HAP-1 (cell line): Measurements from ENCODE around the gene SLC47A2.
"Not testable (repeated sequence)": the region's sequence is repeated elsewhere in the genome, so short reads cannot be mapped to it uniquely, and the experiment has no call there.

Experiments
- DNase-seq, 2 experiments: peaks; one replicate each; pipeline ENCODE4 v3.0.0-alpha.2; 2016 to 2020; ENCODE audit warnings: low spot score in 2 of 2
- H3K27me3 ChIP-seq: fragments of 250-450 bp; sonication (Bioruptor Pico); 2 replicates; pipeline ENCODE4 v1.5.1; 2020; ENCODE audit warnings: low read depth, mild to moderate bottlenecking, moderate library complexity
- H3K36me3 ChIP-seq: fragments of 250-450 bp; sonication (Bioruptor Pico); replicated peaks from 2 replicates; pipeline ENCODE4 v1.5.1; 2020; ENCODE audit warnings: mild to moderate bottlenecking
- H3K4me1 ChIP-seq: fragments of 250-450 bp; sonication (Bioruptor Pico); 2 replicates; pipeline ENCODE4 v1.5.1; 2020; ENCODE audit warnings: mild to moderate bottlenecking
- H3K4me3 ChIP-seq: fragments of 250-450 bp; sonication (Bioruptor Pico); 2 replicates; pipeline ENCODE4 v1.5.1; 2020; ENCODE audit warnings: mild to moderate bottlenecking, moderate library complexity
- H3K9me3 ChIP-seq: fragments of 250-450 bp; sonication (Bioruptor Pico); 2 replicates; pipeline ENCODE4 v1.5.1; 2020; ENCODE audit warnings: mild to moderate bottlenecking, moderate library complexity
- in situ Hi-C: fragments of 300-500 bp; cut with MboI; formaldehyde crosslinking; loops from 3 replicates; pipeline ENCODE4 v1.14.3; 2020; ENCODE audit warnings: low sequenced_read_pairs, inconsistent platforms, mixed read lengths

The SLC47A2 gene

DNA sequence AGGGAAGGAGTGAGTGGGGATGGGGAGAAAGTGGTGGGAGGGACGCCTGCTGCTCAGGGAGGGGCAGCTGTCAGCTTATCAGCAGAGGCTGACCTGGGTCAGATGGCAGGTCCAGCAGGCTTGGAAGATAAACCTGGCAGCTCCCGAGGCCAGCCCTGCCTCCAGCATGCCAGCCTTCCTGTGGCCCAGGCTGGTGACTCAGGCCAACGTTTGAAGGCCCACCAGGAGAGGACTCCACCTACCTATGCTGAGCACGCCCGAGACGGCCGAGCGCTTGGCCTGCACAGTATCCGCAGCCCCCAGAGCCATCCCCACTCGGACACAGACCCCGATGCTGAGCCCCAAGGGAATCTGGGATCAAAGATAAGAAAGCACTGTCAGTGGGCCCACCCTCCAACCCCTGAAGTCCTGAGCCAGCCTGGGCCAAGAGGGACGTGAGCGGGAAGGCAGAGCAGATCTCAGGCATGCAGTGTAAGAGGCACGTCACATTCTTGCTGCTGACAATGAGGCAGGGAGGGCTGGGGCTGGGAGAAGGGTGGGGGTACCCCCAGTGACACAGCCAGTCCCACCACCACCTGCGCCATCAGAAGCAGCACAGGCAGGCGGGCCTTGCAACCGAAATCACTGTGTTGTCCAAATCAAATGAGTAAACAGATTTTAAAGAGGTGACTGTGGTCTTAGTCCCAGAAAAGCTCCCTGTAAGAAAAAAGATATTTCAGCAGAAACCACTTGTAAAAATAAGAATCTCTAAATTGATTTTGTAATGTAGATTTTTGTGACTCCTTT, 12.4 kb downstream of the SLC47A2 start:
- no peak for DNase-seq
- in situ Hi-C loops: no loop called here

DNA sequence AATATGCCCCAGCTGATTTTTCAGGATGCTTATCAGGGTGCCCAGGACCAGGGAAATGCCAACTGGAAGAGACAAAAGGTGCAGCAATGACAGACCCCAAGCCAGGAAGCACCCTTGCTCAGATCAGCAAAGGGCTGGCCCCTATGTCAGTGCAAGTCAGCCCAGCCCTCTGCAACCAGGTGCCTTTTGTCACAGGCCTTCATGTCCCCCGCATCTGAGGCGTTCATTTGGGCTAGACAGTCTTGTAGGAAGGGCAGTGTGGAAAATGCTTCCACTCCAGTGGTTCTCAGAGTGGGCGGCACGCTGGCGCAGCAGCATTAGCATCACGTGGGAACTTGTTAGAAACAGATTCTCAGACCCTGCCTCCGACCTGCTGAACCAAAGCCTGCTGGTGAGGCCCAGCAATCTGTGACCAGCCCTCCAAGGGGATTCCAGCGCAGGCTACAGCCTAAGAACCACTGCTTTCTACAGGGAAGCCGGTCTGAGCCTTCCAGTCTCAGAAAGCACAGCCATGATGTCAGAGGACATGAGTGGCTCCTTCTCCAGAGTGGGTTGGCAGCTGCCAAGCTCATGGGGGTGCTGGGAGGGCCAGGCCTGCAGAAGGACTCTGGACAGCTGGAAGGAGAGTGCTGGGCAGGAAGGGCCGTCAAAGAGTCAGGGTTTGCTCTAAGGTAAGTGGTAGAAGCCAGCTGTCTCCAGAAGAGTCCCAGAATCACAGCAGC, 13.1 kb downstream of the SLC47A2 start:
- Histone ChIP-seq H3K27me3 (no peaks in the 10 kb centered on the region), H3K4me1 (peaks cover 11% of the 10 kb centered on the region), H3K36me3 (no peaks in the 10 kb centered on the region), H3K4me3 (no peak overlapping the region), H3K9me3 (no peaks in the 10 kb centered on the region)
- in situ Hi-C loops: no loop called here
- DNase-seq: no peak

More for the DNA sequence above, 12.4 kb downstream of the SLC47A2 start:
- Histone ChIP-seq H3K36me3 (no peaks in the 10 kb centered on the region), H3K4me3 (no peak overlapping the region), H3K27me3 (no peaks in the 10 kb centered on the region), H3K4me1 (peaks cover 11% of the 10 kb centered on the region), H3K9me3 (no peaks in the 10 kb centered on the region)

DNA sequence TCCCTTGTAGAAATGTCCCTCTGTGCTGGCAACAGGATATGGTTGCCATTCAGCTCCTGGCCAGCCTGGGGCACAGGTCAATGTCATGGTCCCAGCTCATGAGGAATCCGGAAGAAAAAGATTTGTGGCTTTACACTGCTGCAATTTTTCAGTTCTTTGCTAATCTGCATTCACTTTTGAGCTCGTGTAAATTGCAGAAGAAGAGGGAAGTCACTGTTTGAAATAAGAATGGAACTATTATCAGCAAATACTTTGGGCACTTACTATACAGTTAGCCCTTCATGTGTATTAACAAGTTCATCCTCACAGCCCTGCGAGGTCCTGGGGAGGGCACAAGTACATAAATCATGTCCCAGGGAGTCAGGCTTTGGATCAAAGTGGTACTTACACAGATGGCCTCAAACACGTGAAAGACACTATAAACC, 14.2 kb downstream of the SLC47A2 start:
- H3K9me3 ChIP-seq: no peaks in the 10 kb centered on the region
- no peak for DNase-seq
- H3K4me1 ChIP-seq: peaks cover 7% of the 10 kb centered on the region
- H3K36me3 ChIP-seq: no peaks in the 10 kb centered on the region
- no peak overlapping the region for H3K4me3 ChIP-seq
- H3K27me3 ChIP-seq: no peaks in the 10 kb centered on the region
- in situ Hi-C loops: no loop called here

DNA sequence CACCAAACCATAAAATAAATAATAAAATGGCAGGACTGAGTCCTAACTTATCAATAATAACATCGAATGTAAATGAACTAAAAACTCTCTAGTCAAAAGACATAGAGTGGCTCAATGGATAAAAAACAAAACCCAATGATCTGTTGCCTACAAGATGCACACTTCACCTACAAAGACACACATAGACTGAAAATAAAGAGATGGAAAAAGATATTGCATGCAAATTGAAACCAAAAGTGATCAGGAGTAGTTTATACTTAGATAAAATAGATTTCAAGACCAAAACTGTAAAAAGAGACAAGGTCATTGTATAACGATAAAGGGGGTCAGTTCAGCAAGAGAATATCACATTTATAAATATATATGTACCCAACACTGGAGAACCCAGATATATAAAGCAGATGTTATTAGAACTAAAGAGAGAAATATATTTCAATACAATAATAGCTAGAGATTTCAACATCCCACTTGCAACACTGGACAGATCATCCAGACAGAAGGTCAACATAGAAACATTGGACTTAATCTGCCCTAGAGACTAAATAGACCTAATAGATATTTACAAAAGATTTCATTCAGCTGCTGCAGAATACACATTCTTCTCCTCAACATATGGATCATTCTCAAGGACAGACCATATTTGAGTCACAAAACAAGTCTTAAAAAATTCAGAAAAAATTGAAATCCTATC, 29.8 kb downstream of the SLC47A2 start:
- no peaks in the 10 kb centered on the region; the same call in 1 of the 2 replicates for H3K9me3 ChIP-seq
- in situ Hi-C loops: no loop called here
- DNase-seq: no peak

GRCh38 chr17:19684909-19685580, 31.3 kb downstream of the SLC47A2 start:
- H3K9me3 ChIP-seq, H3K4me1 ChIP-seq, H3K36me3 ChIP-seq, in situ Hi-C loops, DNase-seq, H3K4me3 ChIP-seq, H3K27me3 ChIP-seq: not testable (repeated sequence)

More for the DNA sequence above, 29.8 kb downstream of the SLC47A2 start:
- no peaks in the 10 kb centered on the region for H3K4me1 ChIP-seq
- no peaks in the 10 kb centered on the region for H3K27me3 ChIP-seq
- H3K36me3 ChIP-seq: no peaks in the 10 kb centered on the region
- no peak overlapping the region for H3K4me3 ChIP-seq

DNA sequence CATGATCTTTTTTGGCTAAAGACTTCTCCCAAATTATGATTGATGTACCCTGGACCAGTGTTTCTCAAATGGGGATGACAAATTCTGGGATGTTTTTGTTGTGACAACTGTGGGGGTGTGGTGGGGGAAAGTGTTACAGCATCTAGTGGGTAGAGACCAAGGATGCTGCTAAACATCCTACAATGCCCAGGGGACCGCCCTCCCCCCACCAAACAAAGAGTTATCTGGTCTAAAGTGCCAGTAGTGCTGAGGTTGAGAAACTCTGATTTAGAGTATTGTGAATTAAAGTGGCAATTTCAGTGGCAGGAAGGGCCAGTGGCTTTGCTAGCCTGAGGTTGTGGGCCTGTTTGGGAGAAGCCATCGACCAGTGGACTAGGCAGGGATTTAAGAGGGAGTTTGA, 33.3 kb downstream of the SLC47A2 start:
- no peak for DNase-seq
- H3K36me3 ChIP-seq: no peaks in the 10 kb centered on the region
- H3K4me1 ChIP-seq: no peaks in the 10 kb centered on the region
- H3K4me3 ChIP-seq: no peak overlapping the region
- in situ Hi-C loops: no loop called here
- H3K27me3 ChIP-seq: no peaks in the 10 kb centered on the region
- H3K9me3 ChIP-seq: no peaks in the 10 kb centered on the region

GRCh38 chr17:19678581-19679453, 37.6 kb downstream of the SLC47A2 start:
- in situ Hi-C loops: no loop called here
- no peak overlapping the region for H3K4me3 ChIP-seq
- H3K36me3 ChIP-seq: 0 out of 2 replicates have a peak, but pooled peaks cover 4% of the 10 kb centered on the region
- H3K4me1 ChIP-seq: no peaks in the 10 kb centered on the region
- DNase-seq: no peak
- H3K9me3 ChIP-seq: no peaks in the 10 kb centered on the region
- H3K27me3 ChIP-seq: no peaks in the 10 kb centered on the region

DNA sequence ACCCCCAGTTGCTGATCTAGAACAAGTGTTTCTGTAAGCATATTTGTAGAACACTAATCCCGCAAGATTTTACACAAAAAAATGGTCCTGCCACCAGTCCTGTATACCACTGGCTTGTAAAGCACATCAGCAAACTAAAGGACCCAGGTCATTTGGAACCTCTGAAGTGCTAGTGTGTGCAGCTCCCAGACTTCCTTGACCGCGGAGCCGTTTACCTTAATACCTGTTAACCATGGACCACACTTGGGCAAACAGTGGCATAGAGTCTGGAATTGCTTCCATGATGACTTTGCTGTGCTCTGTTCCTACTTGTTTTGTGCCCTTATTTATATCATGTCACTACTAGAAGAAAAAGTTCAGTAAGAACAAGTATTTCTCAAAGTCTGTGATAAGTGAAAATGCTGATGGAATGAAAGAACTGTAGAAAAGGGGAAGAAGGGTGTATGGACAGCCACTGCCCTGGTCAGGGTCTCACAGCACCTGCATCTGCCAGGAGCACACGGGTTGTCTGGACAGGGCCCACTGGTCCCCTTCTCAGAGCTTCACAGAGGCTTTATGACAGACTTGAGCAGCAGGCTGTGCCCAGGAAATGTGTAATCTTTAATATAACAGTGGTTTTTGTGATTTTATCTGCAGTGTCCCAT, 38.5 kb downstream of the SLC47A2 start:
- H3K36me3 ChIP-seq: 0 out of 2 replicates have a peak, but pooled peaks cover 4% of the 10 kb centered on the region
- in situ Hi-C loops: no loop called here
- no peaks in the 10 kb centered on the region for H3K9me3 ChIP-seq
- H3K27me3 ChIP-seq: no peaks in the 10 kb centered on the region
- no peak for DNase-seq
- no peaks in the 10 kb centered on the region for H3K4me1 ChIP-seq
- no peak overlapping the region for H3K4me3 ChIP-seq

DNA sequence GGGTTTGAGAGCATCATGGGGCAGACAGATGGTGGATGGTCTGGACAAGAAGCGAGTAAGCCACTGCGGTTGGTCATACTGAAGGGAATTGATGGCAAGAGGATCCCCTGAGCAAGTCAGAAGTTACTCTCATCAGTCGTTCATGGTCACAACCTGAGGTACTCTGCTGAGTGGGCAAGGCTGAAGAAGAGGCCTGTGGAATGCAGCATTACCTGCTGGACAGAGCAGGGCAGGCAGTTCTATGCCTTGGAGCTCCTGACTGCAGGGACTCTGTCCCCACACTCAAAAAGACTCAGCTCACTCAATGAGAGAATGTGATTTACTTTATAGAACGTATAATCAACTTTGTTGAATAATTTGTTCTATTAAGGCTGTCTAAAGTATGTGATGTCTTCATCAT, 39.5 kb downstream of the SLC47A2 start:
- Histone ChIP-seq H3K36me3 (peaks cover 10% of the 10 kb centered on the region; the same call in 1 of the 2 replicates), H3K4me3 (no peak overlapping the region), H3K27me3 (no peaks in the 10 kb centered on the region), H3K9me3 (no peaks in the 10 kb centered on the region), H3K4me1 (no peaks in the 10 kb centered on the region)
- DNase-seq: no peak
- in situ Hi-C loops: no loop called here

DNA sequence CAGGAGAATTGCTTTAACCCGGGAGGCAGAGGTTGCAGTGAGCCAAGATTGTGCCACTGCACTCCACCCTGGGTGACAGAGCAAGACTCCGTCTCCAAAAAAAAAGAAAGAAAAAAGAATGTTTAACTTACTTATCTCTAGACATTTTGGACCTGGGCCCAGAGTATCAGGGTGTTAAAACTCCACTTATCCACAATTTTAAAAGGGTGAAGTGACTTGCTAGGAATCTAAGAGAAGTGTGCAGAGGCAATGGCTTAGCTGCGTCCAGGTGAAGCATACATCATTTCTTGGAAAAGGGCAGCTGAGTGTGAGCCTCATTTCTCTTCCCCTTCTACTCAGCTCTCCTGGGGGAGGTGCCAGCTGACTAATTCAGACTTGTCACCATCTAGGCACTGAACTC, 42.8 kb downstream of the SLC47A2 start:
- H3K4me3 ChIP-seq: no peak overlapping the region
- no peaks in the 10 kb centered on the region for H3K9me3 ChIP-seq
- no peak for DNase-seq
- H3K27me3 ChIP-seq: no peaks in the 10 kb centered on the region
- no peaks in the 10 kb centered on the region for H3K4me1 ChIP-seq
- H3K36me3 ChIP-seq: peaks cover 19% of the 10 kb centered on the region
- in situ Hi-C loops: no loop called here

- H3K36me3 ChIP-seq: peaks cover 19% of the 10 kb centered on the region
- no peaks in the 10 kb centered on the region for H3K9me3 ChIP-seq
- in situ Hi-C loops: no loop called here
- no peaks in the 10 kb centered on the region for H3K27me3 ChIP-seq
- H3K4me3 ChIP-seq: no peak overlapping the region
- H3K4me1 ChIP-seq: no peaks in the 10 kb centered on the region
- DNase-seq: no peak
Measured at GRCh38 chr17:19672009-19672750, 44.2 kb downstream of the SLC47A2 start.

GRCh38 chr17:19671433-19671832, 45.0 kb downstream of the SLC47A2 start:
- Histone ChIP-seq H3K4me1 (no peaks in the 10 kb centered on the region), H3K36me3 (peaks cover 19% of the 10 kb centered on the region), H3K27me3 (no peaks in the 10 kb centered on the region), H3K9me3 (no peaks in the 10 kb centered on the region), H3K4me3 (no peak overlapping the region)
- no peak for DNase-seq
- in situ Hi-C loops: no loop called here
